H9 (cell line): ENCODE results near the gene ACYP2. TPM values are rescaled to one million over a fixed set of nuclear protein-coding genes. Genes with fewer than 3 reads are reported as not detected.

Source experiments
- DNase-seq: peaks from one replicate; pipeline ENCODE4 v3.0.0-alpha.2; 2017
- H2AFZ ChIP-seq: one replicate; pipeline ENCODE4 v1.6.1; 2013; ENCODE audit warnings: mild to moderate bottlenecking, low read length, control low read depth, moderate library complexity
- H2AK5ac ChIP-seq: 2 replicates; pipeline ENCODE4 v1.6.1; 2013; ENCODE audit warnings: low read length, control low read depth, mixed read lengths; ENCODE audit not compliant: insufficient read length
- H2BK120ac ChIP-seq: one replicate; pipeline ENCODE4 v1.6.1; 2013; ENCODE audit warnings: low read depth, mild to moderate bottlenecking, low read length, control low read depth, inconsistent platforms; ENCODE audit not compliant: poor library complexity, severe bottlenecking
- H2BK12ac ChIP-seq: 2 replicates; pipeline ENCODE4 v1.6.1; 2013; ENCODE audit warnings: low read length, control low read depth, mixed read lengths, low read depth; ENCODE audit not compliant: insufficient read length
- H2BK15ac ChIP-seq: 2 replicates; pipeline ENCODE4 v1.6.1; 2013; ENCODE audit warnings: low read depth, low read length, control low read depth
- H2BK20ac ChIP-seq: one replicate; pipeline ENCODE4 v1.6.1; 2013; ENCODE audit warnings: low read depth, mild to moderate bottlenecking, low read length, control low read depth, inconsistent platforms; ENCODE audit not compliant: poor library complexity, severe bottlenecking
- H2BK5ac ChIP-seq: 2 replicates; pipeline ENCODE4 v1.6.1; 2013; ENCODE audit warnings: low read length, control low read depth, mixed read lengths; ENCODE audit not compliant: insufficient read length
- H3K14ac ChIP-seq: 2 replicates; pipeline ENCODE4 v1.6.1; 2013; ENCODE audit warnings: low read length, control low read depth; ENCODE audit not compliant: insufficient read depth
- H3K18ac ChIP-seq: 2 replicates; pipeline ENCODE4 v1.6.1; 2013; ENCODE audit warnings: low read depth, mild to moderate bottlenecking, mixed read lengths, low read length, control low read depth; ENCODE audit not compliant: insufficient read length
- H3K23ac ChIP-seq: 2 replicates; pipeline ENCODE4 v1.6.1; 2013; ENCODE audit warnings: low read length, control low read depth, mixed read lengths, low read depth; ENCODE audit not compliant: insufficient read length
- H3K23me2 ChIP-seq: 2 replicates; pipeline ENCODE4 v1.6.1; 2013; ENCODE audit warnings: low read depth, mild to moderate bottlenecking, mixed read lengths, low read length, control low read depth; ENCODE audit not compliant: insufficient read length, poor library complexity, severe bottlenecking
- H3K27ac ChIP-seq: 2 replicates; pipeline ENCODE4 v1.5.1; 2013; ENCODE audit warnings: low read length, control low read depth, mixed read lengths, low read depth; ENCODE audit not compliant: insufficient read length
- H3K27me3 ChIP-seq: 2 replicates; pipeline ENCODE4 v1.6.1; 2013; ENCODE audit warnings: low read length, control low read depth, inconsistent platforms; ENCODE audit not compliant: insufficient read depth
- H3K4ac ChIP-seq: 2 replicates; pipeline ENCODE4 v1.6.1; 2013; ENCODE audit warnings: low read depth, mild to moderate bottlenecking, control low read depth, inconsistent platforms, low read length, moderate library complexity
- H3K4me1 ChIP-seq: 2 replicates; pipeline ENCODE4 v1.6.1; 2013; ENCODE audit warnings: low read length, control low read depth, inconsistent platforms; ENCODE audit not compliant: insufficient read depth
- H3K4me2 ChIP-seq: 2 replicates; pipeline ENCODE4 v1.6.1; 2013; ENCODE audit warnings: low read length, control low read depth, mixed read lengths; ENCODE audit not compliant: insufficient read length, insufficient read depth
- H3K56ac ChIP-seq: 2 replicates; pipeline ENCODE4 v1.6.1; 2013; ENCODE audit warnings: low read depth, mild to moderate bottlenecking, mixed read lengths, low read length, control low read depth; ENCODE audit not compliant: insufficient read length
- H3K79me1 ChIP-seq: 2 replicates; pipeline ENCODE4 v1.6.1; 2013; ENCODE audit warnings: low read depth, mild to moderate bottlenecking, moderate library complexity, low read length, control low read depth, inconsistent platforms; ENCODE audit not compliant: insufficient read depth, poor library complexity, severe bottlenecking
- H3K79me2 ChIP-seq: 2 replicates; pipeline ENCODE4 v1.6.1; 2013; ENCODE audit warnings: low read length, control low read depth, inconsistent platforms; ENCODE audit not compliant: insufficient read depth
- H3K9ac ChIP-seq: 2 replicates; pipeline ENCODE4 v1.6.1; 2013; ENCODE audit warnings: low read length, control low read depth, mixed read lengths; ENCODE audit not compliant: insufficient read length; ENCODE audit errors: extremely low read depth
- H3K9me3 ChIP-seq: one replicate; pipeline ENCODE4 v1.6.1; 2013; ENCODE audit warnings: low read depth, low read length, inconsistent platforms; ENCODE audit not compliant: control insufficient read depth
- H3T11ph ChIP-seq: one replicate; pipeline ENCODE4 v1.6.1; 2013; ENCODE audit warnings: mild to moderate bottlenecking, low read length, control low read depth, inconsistent platforms
- H4K20me1 ChIP-seq: one replicate; pipeline ENCODE4 v1.6.1; 2013; ENCODE audit not compliant: control insufficient read depth, insufficient read length, insufficient read depth
- H4K5ac ChIP-seq: 2 replicates; pipeline ENCODE4 v1.6.1; 2013; ENCODE audit warnings: low read depth, mild to moderate bottlenecking, mixed read lengths, low read length, control low read depth; ENCODE audit not compliant: insufficient read length
- H4K8ac ChIP-seq: replicated peaks from 2 replicates; pipeline ENCODE4 v1.6.1; 2013; ENCODE audit warnings: low read length, control low read depth, mixed read lengths, low read depth; ENCODE audit not compliant: insufficient read length
- H4K91ac ChIP-seq: 2 replicates; pipeline ENCODE4 v1.6.1; 2013; ENCODE audit warnings: low read depth, mild to moderate bottlenecking, moderate library complexity, mixed read lengths, low read length, control low read depth; ENCODE audit not compliant: insufficient read length
- H3K27ac Mint-ChIP-seq, 3 experiments: 2 replicates in 2 of 3; 3 replicates in 1 of 3; pipeline ENCODE4 v1.8.0; 2020 to 2021; ENCODE audit warnings: mixed read lengths in 3 of 3, mild to moderate bottlenecking in 1 of 3, moderate library complexity in 1 of 3
- H3K27me3 Mint-ChIP-seq: 2 replicates; pipeline ENCODE4 v1.8.0; 2021; ENCODE audit warnings: low read depth, mild to moderate bottlenecking, moderate library complexity, mixed read lengths
- H3K36me3 Mint-ChIP-seq, 3 experiments: 2 replicates in 2 of 3; 3 replicates in 1 of 3; pipeline ENCODE4 v1.8.0; 2020 to 2021; ENCODE audit warnings: low read depth in 3 of 3, mixed read lengths in 3 of 3; ENCODE audit not compliant: insufficient read depth in 1 of 3
- H3K4me1 Mint-ChIP-seq, 2 experiments: 2 replicates each; pipeline ENCODE4 v1.8.0; 2020; ENCODE audit warnings: mixed read lengths in 2 of 2
- H3K4me3 Mint-ChIP-seq, 2 experiments: 2 replicates in 1 of 2; 3 replicates in 1 of 2; pipeline ENCODE4 v1.8.0; 2020 to 2021; ENCODE audit warnings: mild to moderate bottlenecking in 2 of 2, mixed read lengths in 2 of 2, moderate library complexity in 1 of 2
- H3K9me3 Mint-ChIP-seq, 2 experiments: 2 replicates in 1 of 2; 3 replicates in 1 of 2; pipeline ENCODE4 v1.8.0; 2020; ENCODE audit warnings: mild to moderate bottlenecking in 2 of 2, mixed read lengths in 2 of 2, moderate library complexity in 1 of 2
- WGBS: extraction: QIAGEN DNeasy Blood & Tissue Kit; methylation state at CpG from one replicate; pipeline ENCODE4 v1.1.7; 2013; ENCODE audit warnings: missing lambda C conversion rate, low lambda C conversion rate, mixed read lengths; ENCODE audit not compliant: insufficient read length; ENCODE audit errors: extremely low coverage; 5-methylcytosine and 5-hydroxymethylcytosine counted together
- total RNA-seq: library from RNA; stranded (reverse); gene quantifications from 2 replicates; pipeline ENCODE4 v1.2.1, GENCODE V29; 2021
- TF ChIP-seq, protein P1 (sequence below): fragments of 200-600 bp; sonication (generic); conservative IDR thresholded peaks from 3 replicates; pipeline ENCODE4 v1.8.0; 2021; ENCODE audit warnings: antibody characterized with exemption, mild to moderate bottlenecking

ACYP2 gene
- total RNA-seq, 1 experiment from 2014 or later = 3.2 TPM

DNA sequence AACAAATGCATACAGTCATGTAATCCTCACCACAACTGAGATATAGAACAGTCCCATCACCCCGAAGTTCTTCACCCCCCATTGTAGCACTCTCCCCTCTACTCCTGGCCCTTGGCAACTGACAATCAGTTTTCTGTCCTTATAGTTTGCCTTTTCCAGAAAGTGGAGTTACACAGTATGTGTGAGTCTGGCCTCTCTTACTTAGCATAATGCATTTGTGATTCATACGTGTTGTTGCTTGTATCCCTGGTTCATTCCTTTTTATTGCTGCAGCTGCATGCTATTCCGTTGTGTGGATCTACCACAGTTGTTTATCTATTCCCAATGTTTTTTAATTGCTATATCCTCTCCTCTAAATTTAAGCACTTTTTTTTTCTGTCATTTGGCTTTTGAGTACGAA, 17.6 kb downstream of the ACYP2 start:
- Histone ChIP-seq H3K14ac (no peak overlapping the region), H3K9ac (no peak overlapping the region), H2BK15ac (no peak overlapping the region), H2BK5ac (no peak overlapping the region), H4K20me1 (no peaks in the 10 kb centered on the region), H3K18ac (no peak overlapping the region), H3K23ac (no peak overlapping the region), H3K79me2 (no peaks in the 10 kb centered on the region), H3K4me1 (no peaks in the 10 kb centered on the region), H2BK20ac (no peak overlapping the region), H3K4me2 (no peak overlapping the region), H3K4ac (no peak overlapping the region), H3K9me3 (no peaks in the 10 kb centered on the region), H3T11ph (no peak overlapping the region), H4K5ac (no peak overlapping the region), H3K56ac (no peak overlapping the region), H2AK5ac (no peak overlapping the region), H3K79me1 (no peaks in the 10 kb centered on the region), H3K27ac (no peak overlapping the region), H3K27me3 (no peaks in the 10 kb centered on the region), H3K23me2 (no peaks in the 10 kb centered on the region), H4K8ac (no peak overlapping the region), H2AFZ (no peak overlapping the region), H4K91ac (no peak overlapping the region), H2BK120ac (no peak overlapping the region), H2BK12ac (no peak overlapping the region)
- DNase-seq = no peak
- H3K27me3 Mint-ChIP-seq = no peaks in the 10 kb centered on the region
- H3K4me3 Mint-ChIP-seq = no peak overlapping the region
- H3K27ac Mint-ChIP-seq = no peak overlapping the region
- no peaks in the 10 kb centered on the region for H3K36me3 Mint-ChIP-seq
- H3K9me3 Mint-ChIP-seq = peaks cover 0 to 3% of the 10 kb centered on the region in 2 experiments; a peak in 1 of 5 replicates
- no peaks in the 10 kb centered on the region for H3K4me1 Mint-ChIP-seq
- TF ChIP-seq, protein P1, sequence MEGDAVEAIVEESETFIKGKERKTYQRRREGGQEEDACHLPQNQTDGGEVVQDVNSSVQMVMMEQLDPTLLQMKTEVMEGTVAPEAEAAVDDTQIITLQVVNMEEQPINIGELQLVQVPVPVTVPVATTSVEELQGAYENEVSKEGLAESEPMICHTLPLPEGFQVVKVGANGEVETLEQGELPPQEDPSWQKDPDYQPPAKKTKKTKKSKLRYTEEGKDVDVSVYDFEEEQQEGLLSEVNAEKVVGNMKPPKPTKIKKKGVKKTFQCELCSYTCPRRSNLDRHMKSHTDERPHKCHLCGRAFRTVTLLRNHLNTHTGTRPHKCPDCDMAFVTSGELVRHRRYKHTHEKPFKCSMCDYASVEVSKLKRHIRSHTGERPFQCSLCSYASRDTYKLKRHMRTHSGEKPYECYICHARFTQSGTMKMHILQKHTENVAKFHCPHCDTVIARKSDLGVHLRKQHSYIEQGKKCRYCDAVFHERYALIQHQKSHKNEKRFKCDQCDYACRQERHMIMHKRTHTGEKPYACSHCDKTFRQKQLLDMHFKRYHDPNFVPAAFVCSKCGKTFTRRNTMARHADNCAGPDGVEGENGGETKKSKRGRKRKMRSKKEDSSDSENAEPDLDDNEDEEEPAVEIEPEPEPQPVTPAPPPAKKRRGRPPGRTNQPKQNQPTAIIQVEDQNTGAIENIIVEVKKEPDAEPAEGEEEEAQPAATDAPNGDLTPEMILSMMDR = no peak
- no CpG with 5 or more reads among the region's 4 CpGs for WGBS
